GM12874 (cell line): Measurements from ENCODE around the gene SLC38A10.

Experiments used
- CTCF ChIP-seq: IDR thresholded peaks from 2 replicates; pipeline ENCODE4 v1.5.1; 2011; ENCODE audit warnings: low read depth, mild to moderate bottlenecking, control low read depth, low read length, moderate library complexity; ENCODE audit not compliant: insufficient read depth

SLC38A10 gene

GRCh38 chr17:81273698-81274470, 21.2 kb downstream of the SLC38A10 start:
- no peak for TF ChIP-seq CTCF

- TF ChIP-seq CTCF, result no peak
Observed at GRCh38 chr17:81272616-81273015, 22.5 kb downstream of the SLC38A10 start.

- no peak for TF ChIP-seq CTCF
Observed at GRCh38 chr17:81271226-81271625, 23.9 kb downstream of the SLC38A10 start.

GRCh38 chr17:81270279-81270678, 24.8 kb downstream of the SLC38A10 start:
- no peak for TF ChIP-seq CTCF

GRCh38 chr17:81267390-81268067, 27.6 kb downstream of the SLC38A10 start:
- TF ChIP-seq CTCF, result no peak

GRCh38 chr17:81265576-81265975, 29.5 kb downstream of the SLC38A10 start:
- no peak for TF ChIP-seq CTCF

- TF ChIP-seq CTCF, result no peak
Observed at GRCh38 chr17:81264640-81265039, 30.5 kb downstream of the SLC38A10 start.
